Panc1 (cell line): ENCODE data around the gene B3GALT5. TPM values are rescaled to one million over a fixed set of nuclear protein-coding genes. Genes with fewer than 3 reads are reported as not detected.

Experiments used
- ATAC-seq: fragments of 200-7000 bp; cut with Tn5 transposase; 2 replicates; pipeline ENCODE4 v1.9.1; 2020; ENCODE audit warnings: mild to moderate bottlenecking, moderate library complexity
- BruUV-seq: library from RNA; stranded (reverse); fragments of 400-500 nt; replicated peaks from 2 replicates; lab custom pipeline; 2021; lab: Mats Ljungman, UMichigan
- CTCF ChIA-PET: fragments of 300-600 bp; sonication (Branson Sonifier 250); formaldehyde crosslinking; loops from one replicate; lab custom pipeline; 2022; ENCODE audit warnings: antibody characterized with exemption; lab: Charles Lee
- POLR2A ChIA-PET: fragments of 300-600 bp; sonication (Branson Sonifier 250); formaldehyde crosslinking; loops from one replicate; lab custom pipeline; 2022; ENCODE audit warnings: antibody characterized with exemption; lab: Charles Lee
- DNase-seq: peaks from one replicate; pipeline ENCODE4 v3.0.0-alpha.2; 2010; ENCODE audit warnings: low read depth, low spot score
- H3K27ac ChIP-seq: 2 replicates; pipeline ENCODE4 v1.5.1; 2011; ENCODE audit warnings: mild to moderate bottlenecking, low read length, inconsistent platforms
- H3K27me3 ChIP-seq: fragments of 200-500 bp; sonication (Bioruptor generic); 2 replicates; pipeline ENCODE4 v1.6.0; 2014; ENCODE audit warnings: low read length, inconsistent platforms; ENCODE audit not compliant: control insufficient read depth, insufficient read depth
- H3K36me3 ChIP-seq: fragments of 200-500 bp; sonication (Bioruptor generic); 2 replicates; pipeline ENCODE4 v1.5.1; 2014; ENCODE audit warnings: inconsistent platforms, mild to moderate bottlenecking, low read length, moderate library complexity; ENCODE audit not compliant: control insufficient read depth, insufficient read depth
- H3K4me1 ChIP-seq: 2 replicates; pipeline ENCODE4 v1.5.1; 2011; ENCODE audit warnings: inconsistent platforms, mild to moderate bottlenecking, low read length, moderate library complexity; ENCODE audit not compliant: control insufficient read depth, insufficient read depth
- H3K4me3 ChIP-seq, 2 experiments: 2 replicates each; pipeline ENCODE4 v1.5.1; 2011 to 2012; ENCODE audit warnings: low read depth in 2 of 2, low read length in 2 of 2, mild to moderate bottlenecking in 2 of 2, inconsistent platforms in 1 of 2, moderate library complexity in 1 of 2
- H3K9me3 ChIP-seq: fragments of 200-500 bp; sonication (Bioruptor generic); 2 replicates; pipeline ENCODE4 v1.5.1; 2014; ENCODE audit warnings: low read depth, mild to moderate bottlenecking, inconsistent platforms, low read length, moderate library complexity; ENCODE audit not compliant: control insufficient read depth, insufficient read depth
- POLR2AphosphoS5 ChIP-seq: IDR thresholded peaks from 2 replicates; pipeline ENCODE4 v1.6.1; 2012; ENCODE audit warnings: mild to moderate bottlenecking, low read depth, low read length, moderate library complexity
- SIN3A ChIP-seq: IDR thresholded peaks from 2 replicates; pipeline ENCODE4 v1.6.1; 2012; ENCODE audit warnings: low read depth, mild to moderate bottlenecking, low read length, moderate library complexity, borderline replicate concordance; ENCODE audit not compliant: insufficient read depth
- TCF7L2 ChIP-seq: IDR thresholded peaks from 2 replicates; pipeline ENCODE4 v1.6.1; 2011; ENCODE audit warnings: mild to moderate bottlenecking, low read depth, low read length, inconsistent platforms
- in situ Hi-C: cut with HindIII; loops from 2 replicates; pipeline ENCODE4 v1.10.0; 2016; ENCODE audit warnings: low sequenced_read_pairs, low pct_unique_long_range_greater_than_20kb
- intact Hi-C: fragments of 100-400 bp; cut with micrococcal nuclease; formaldehyde crosslinking; loops from one replicate; pipeline ENCODE4 v1.10.0; 2022; ENCODE audit not compliant: unreplicated experiment
- total RNA-seq: library from RNA; stranded (reverse); gene quantifications from one replicate; pipeline ENCODE4 v1.2.1, GENCODE V29; 2021; ENCODE audit not compliant: unreplicated experiment
- TF ChIP-seq, protein P1 (sequence below), 2 experiments: IDR thresholded peaks; 2 replicates each; pipeline ENCODE4 v1.6.1; 2011 to 2012; ENCODE audit warnings: low read depth in 2 of 2, control low read depth in 1 of 2, low read length in 1 of 2, mild to moderate bottlenecking in 1 of 2, moderate library complexity in 1 of 2; ENCODE audit not compliant: insufficient read depth in 1 of 2
- TF ChIP-seq, protein P2 (sequence below): fragments of 450-650 bp; IDR thresholded peaks from 2 replicates; pipeline ENCODE4 v1.5.1; 2017; ENCODE audit warnings: mild to moderate bottlenecking

Gene B3GALT5
- total RNA-seq, 1 experiment from 2014 or later = 0.10 TPM

DNA sequence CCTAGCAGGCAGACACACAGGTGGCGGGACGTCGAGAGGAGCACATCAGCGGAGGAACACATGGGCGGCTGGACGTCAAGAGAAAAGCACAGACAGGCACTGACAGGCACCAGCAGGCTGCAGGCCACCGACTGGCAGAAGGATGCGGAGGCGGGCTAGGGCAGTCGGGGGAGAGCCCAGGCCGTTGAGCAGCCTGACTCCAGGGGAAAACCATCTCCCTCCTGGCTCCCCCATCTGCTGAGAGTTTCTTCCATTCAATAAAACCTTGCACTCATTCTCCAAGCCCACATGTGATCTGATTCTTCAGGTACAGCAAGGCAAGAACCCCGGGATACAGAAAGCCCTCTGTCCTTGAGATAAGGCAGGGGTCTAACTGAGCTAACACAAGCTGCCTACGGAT lies 25.5 kb downstream of the B3GALT5 start:
- POLR2A ChIA-PET = no interaction called here
- no peak overlapping the region for H3K4me3 ChIP-seq
- in situ Hi-C loops = no loop called here

DNA sequence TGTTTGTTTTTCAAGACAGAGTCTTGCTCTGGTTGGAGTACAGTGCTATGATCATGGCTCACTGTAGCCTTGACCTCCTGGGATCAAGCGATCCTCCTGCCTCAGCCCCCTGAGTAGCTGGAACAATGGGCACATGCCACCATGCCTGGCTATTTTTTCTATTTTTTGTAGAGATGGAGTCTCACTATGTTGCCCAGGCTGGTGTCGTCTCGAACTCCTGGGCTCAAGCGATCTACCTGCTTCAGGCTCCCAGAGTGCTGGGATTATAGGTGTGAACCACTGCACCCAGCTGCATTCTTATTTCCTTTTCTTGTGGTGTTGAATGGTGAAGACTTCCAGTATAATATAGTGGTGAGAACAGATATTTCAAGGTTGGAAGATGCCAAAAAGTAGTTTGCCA lies 28.0 kb downstream of the B3GALT5 start:
- Histone ChIP-seq H3K27ac (no peak overlapping the region), H3K4me3 (no peak overlapping the region), H3K4me1 (no peaks in the 10 kb centered on the region), H3K36me3 (no peaks in the 10 kb centered on the region), H3K27me3 (peaks cover 2% of the 10 kb centered on the region), H3K9me3 (no peaks in the 10 kb centered on the region)
- intact Hi-C loops = no loop called here
- no TSS peak for BruUV-seq
- ChIA-PET CTCF (no interaction called here), POLR2A (no interaction called here)
- TF ChIP-seq TCF7L2 = no peak
- TF ChIP-seq SIN3A = no peak
- TF ChIP-seq, protein P1, sequence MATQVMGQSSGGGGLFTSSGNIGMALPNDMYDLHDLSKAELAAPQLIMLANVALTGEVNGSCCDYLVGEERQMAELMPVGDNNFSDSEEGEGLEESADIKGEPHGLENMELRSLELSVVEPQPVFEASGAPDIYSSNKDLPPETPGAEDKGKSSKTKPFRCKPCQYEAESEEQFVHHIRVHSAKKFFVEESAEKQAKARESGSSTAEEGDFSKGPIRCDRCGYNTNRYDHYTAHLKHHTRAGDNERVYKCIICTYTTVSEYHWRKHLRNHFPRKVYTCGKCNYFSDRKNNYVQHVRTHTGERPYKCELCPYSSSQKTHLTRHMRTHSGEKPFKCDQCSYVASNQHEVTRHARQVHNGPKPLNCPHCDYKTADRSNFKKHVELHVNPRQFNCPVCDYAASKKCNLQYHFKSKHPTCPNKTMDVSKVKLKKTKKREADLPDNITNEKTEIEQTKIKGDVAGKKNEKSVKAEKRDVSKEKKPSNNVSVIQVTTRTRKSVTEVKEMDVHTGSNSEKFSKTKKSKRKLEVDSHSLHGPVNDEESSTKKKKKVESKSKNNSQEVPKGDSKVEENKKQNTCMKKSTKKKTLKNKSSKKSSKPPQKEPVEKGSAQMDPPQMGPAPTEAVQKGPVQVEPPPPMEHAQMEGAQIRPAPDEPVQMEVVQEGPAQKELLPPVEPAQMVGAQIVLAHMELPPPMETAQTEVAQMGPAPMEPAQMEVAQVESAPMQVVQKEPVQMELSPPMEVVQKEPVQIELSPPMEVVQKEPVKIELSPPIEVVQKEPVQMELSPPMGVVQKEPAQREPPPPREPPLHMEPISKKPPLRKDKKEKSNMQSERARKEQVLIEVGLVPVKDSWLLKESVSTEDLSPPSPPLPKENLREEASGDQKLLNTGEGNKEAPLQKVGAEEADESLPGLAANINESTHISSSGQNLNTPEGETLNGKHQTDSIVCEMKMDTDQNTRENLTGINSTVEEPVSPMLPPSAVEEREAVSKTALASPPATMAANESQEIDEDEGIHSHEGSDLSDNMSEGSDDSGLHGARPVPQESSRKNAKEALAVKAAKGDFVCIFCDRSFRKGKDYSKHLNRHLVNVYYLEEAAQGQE (IDR thresholded peaks at IDR 0.05; ENCODE audit: insufficient read depth in 1 of 2, low read depth in 2 of 2, low read length in 1 of 2) = no peak
- TF ChIP-seq, protein P2, sequence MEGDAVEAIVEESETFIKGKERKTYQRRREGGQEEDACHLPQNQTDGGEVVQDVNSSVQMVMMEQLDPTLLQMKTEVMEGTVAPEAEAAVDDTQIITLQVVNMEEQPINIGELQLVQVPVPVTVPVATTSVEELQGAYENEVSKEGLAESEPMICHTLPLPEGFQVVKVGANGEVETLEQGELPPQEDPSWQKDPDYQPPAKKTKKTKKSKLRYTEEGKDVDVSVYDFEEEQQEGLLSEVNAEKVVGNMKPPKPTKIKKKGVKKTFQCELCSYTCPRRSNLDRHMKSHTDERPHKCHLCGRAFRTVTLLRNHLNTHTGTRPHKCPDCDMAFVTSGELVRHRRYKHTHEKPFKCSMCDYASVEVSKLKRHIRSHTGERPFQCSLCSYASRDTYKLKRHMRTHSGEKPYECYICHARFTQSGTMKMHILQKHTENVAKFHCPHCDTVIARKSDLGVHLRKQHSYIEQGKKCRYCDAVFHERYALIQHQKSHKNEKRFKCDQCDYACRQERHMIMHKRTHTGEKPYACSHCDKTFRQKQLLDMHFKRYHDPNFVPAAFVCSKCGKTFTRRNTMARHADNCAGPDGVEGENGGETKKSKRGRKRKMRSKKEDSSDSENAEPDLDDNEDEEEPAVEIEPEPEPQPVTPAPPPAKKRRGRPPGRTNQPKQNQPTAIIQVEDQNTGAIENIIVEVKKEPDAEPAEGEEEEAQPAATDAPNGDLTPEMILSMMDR = no peak
- TF ChIP-seq POLR2AphosphoS5 = no peak
- in situ Hi-C loops = no loop called here
- no peak for DNase-seq
- ATAC-seq = no peak

More for the DNA sequence above, 25.5 kb downstream of the B3GALT5 start:
- H3K4me1 ChIP-seq = no peaks in the 10 kb centered on the region
- H3K27me3 ChIP-seq = peaks cover 2% of the 10 kb centered on the region
- no peak overlapping the region for H3K27ac ChIP-seq
- no peak for ATAC-seq
- no peaks in the 10 kb centered on the region for H3K36me3 ChIP-seq
- intact Hi-C loops = no loop called here
- DNase-seq = no peak
- no TSS peak for BruUV-seq
- H3K9me3 ChIP-seq = no peaks in the 10 kb centered on the region
- no peak for TF ChIP-seq POLR2AphosphoS5
- TF ChIP-seq SIN3A = no peak
- TF ChIP-seq, protein P2 = no peak
- CTCF ChIA-PET = no interaction called here
